WTC11 (cell line): ENCODE results near the gene CFAP90. TPM values are rescaled to one million over a fixed set of nuclear protein-coding genes. Genes with fewer than 3 reads are reported as not detected.

ENCODE experiments used
- ATAC-seq: fragments of 200-7000 bp; cut with Tn5 transposase; 2 replicates; pipeline ENCODE4 v1.10.0; 2021; ENCODE audit warnings: mild to moderate bottlenecking, moderate library complexity
- CTCF ChIA-PET: fragments of 300-600 bp; sonication (Branson Sonifier 250); formaldehyde crosslinking; loops from one replicate; lab custom pipeline; 2021; ENCODE audit warnings: antibody characterized with exemption; lab: Charles Lee
- POLR2A ChIA-PET: fragments of 350-600 bp; sonication (Branson Sonifier 250); formaldehyde crosslinking; loops from one replicate; lab custom pipeline; 2021; ENCODE audit warnings: antibody characterized with exemption; lab: Charles Lee
- DNase-seq: peaks from one replicate; pipeline ENCODE4 v3.0.0; 2021; ENCODE audit warnings: low spot score
- H3K27ac Mint-ChIP-seq: 2 replicates; pipeline ENCODE4 v1.8.0; 2021; ENCODE audit warnings: mixed read lengths
- H3K27me3 Mint-ChIP-seq: 2 replicates; pipeline ENCODE4 v1.8.0; 2021; ENCODE audit warnings: low read depth, mild to moderate bottlenecking, moderate library complexity, mixed read lengths
- H3K36me3 Mint-ChIP-seq: 2 replicates; pipeline ENCODE4 v1.8.0; 2021; ENCODE audit warnings: mixed read lengths
- H3K4me1 Mint-ChIP-seq: 2 replicates; pipeline ENCODE4 v1.8.0; 2022; ENCODE audit warnings: mixed read lengths
- H3K4me3 Mint-ChIP-seq: 2 replicates; pipeline ENCODE4 v1.8.0; 2021; ENCODE audit warnings: mild to moderate bottlenecking, moderate library complexity, mixed read lengths
- H3K9me3 Mint-ChIP-seq: 2 replicates; pipeline ENCODE4 v1.8.0; 2021; ENCODE audit warnings: mixed read lengths
- CREB1 ChIP-seq: sonication (generic); formaldehyde crosslinking; IDR thresholded peaks from 2 replicates; pipeline ENCODE4 v1.8.0; 2023; ENCODE audit warnings: mild to moderate bottlenecking, missing genetic modification reagents
- CREM ChIP-seq: sonication (generic); formaldehyde crosslinking; IDR thresholded peaks from 2 replicates; pipeline ENCODE4 v1.8.1; 2022; ENCODE audit warnings: mild to moderate bottlenecking, missing genetic modification reagents, moderate library complexity
- E2F1 ChIP-seq: sonication (generic); formaldehyde crosslinking; IDR thresholded peaks from 2 replicates; pipeline ENCODE4 v1.8.0; 2022; ENCODE audit warnings: mild to moderate bottlenecking, missing genetic modification reagents
- E2F4 ChIP-seq: sonication (generic); formaldehyde crosslinking; IDR thresholded peaks from 2 replicates; pipeline ENCODE4 v1.8.1; 2022; ENCODE audit warnings: low read depth, mild to moderate bottlenecking, moderate library complexity, missing genetic modification reagents, borderline replicate concordance
- ELF4 ChIP-seq: sonication (generic); formaldehyde crosslinking; IDR thresholded peaks from 2 replicates; pipeline ENCODE4 v1.8.1; 2022; ENCODE audit warnings: low read depth, mild to moderate bottlenecking, moderate library complexity, missing genetic modification reagents
- FOXK1 ChIP-seq: sonication (generic); formaldehyde crosslinking; IDR thresholded peaks from 2 replicates; pipeline ENCODE4 v1.8.0; 2022; ENCODE audit warnings: mild to moderate bottlenecking, moderate library complexity, missing genetic modification reagents
- GABPB1 ChIP-seq: sonication (generic); formaldehyde crosslinking; IDR thresholded peaks from 2 replicates; pipeline ENCODE4 v1.8.1; 2023; ENCODE audit warnings: mild to moderate bottlenecking, missing genetic modification reagents
- HMGA2 ChIP-seq: fragments of 250-450 bp; sonication (Bioruptor Pico); IDR thresholded peaks from 2 replicates; pipeline ENCODE4 v1.4.0; 2021; ENCODE audit warnings: mild to moderate bottlenecking, moderate library complexity
- IRF1 ChIP-seq: sonication (generic); formaldehyde crosslinking; IDR thresholded peaks from 2 replicates; pipeline ENCODE4 v1.8.0; 2023; ENCODE audit warnings: missing genetic modification reagents
- JUN ChIP-seq: sonication (generic); formaldehyde crosslinking; IDR thresholded peaks from 2 replicates; pipeline ENCODE4 v1.8.0; 2023; ENCODE audit warnings: mild to moderate bottlenecking, missing genetic modification reagents
- MYBL2 ChIP-seq: sonication (generic); formaldehyde crosslinking; IDR thresholded peaks from 2 replicates; pipeline ENCODE4 v1.8.1; 2023; ENCODE audit warnings: mild to moderate bottlenecking, moderate library complexity, missing genetic modification reagents
- NR3C1 ChIP-seq: sonication (generic); formaldehyde crosslinking; conservative IDR thresholded peaks from 2 replicates; pipeline ENCODE4 v1.8.1; 2023; ENCODE audit warnings: low read depth, mild to moderate bottlenecking, missing genetic modification reagents
- RELA ChIP-seq: sonication (generic); formaldehyde crosslinking; IDR thresholded peaks from 2 replicates; pipeline ENCODE4 v1.8.1; 2022; ENCODE audit warnings: missing genetic modification reagents, mild to moderate bottlenecking, borderline replicate concordance
- SOX15 ChIP-seq: fragments of 250-450 bp; sonication (Bioruptor Pico); IDR thresholded peaks from 2 replicates; pipeline ENCODE4 v1.9.0; 2021; ENCODE audit warnings: mild to moderate bottlenecking
- SP1 ChIP-seq: sonication (generic); formaldehyde crosslinking; conservative IDR thresholded peaks from 2 replicates; pipeline ENCODE4 v1.8.1; 2022; ENCODE audit warnings: missing genetic modification reagents
- TEAD4 ChIP-seq: sonication (generic); formaldehyde crosslinking; IDR thresholded peaks from 2 replicates; pipeline ENCODE4 v1.8.0; 2022; ENCODE audit warnings: mild to moderate bottlenecking, missing genetic modification reagents
- ZBTB21 ChIP-seq: sonication (generic); formaldehyde crosslinking; IDR thresholded peaks from 2 replicates; pipeline ENCODE4 v1.8.1; 2023; ENCODE audit warnings: mild to moderate bottlenecking, missing genetic modification reagents, borderline replicate concordance
- ZNF121 ChIP-seq: sonication (generic); formaldehyde crosslinking; IDR thresholded peaks from 2 replicates; pipeline ENCODE4 v1.8.0; 2023; ENCODE audit warnings: missing genetic modification reagents
- ZNF396 ChIP-seq: fragments of 250-450 bp; sonication (Bioruptor Pico); IDR thresholded peaks from 2 replicates; pipeline ENCODE4 v1.8.0; 2021; ENCODE audit warnings: mild to moderate bottlenecking, moderate library complexity, borderline replicate concordance
- total RNA-seq: library from RNA; stranded (reverse); gene quantifications from 3 replicates; pipeline ENCODE4 v1.2.3, GENCODE V29; 2021
- TF ChIP-seq, protein P1 (sequence below): sonication (generic); formaldehyde crosslinking; IDR thresholded peaks from 2 replicates; pipeline ENCODE4 v1.8.0; 2023; ENCODE audit warnings: mild to moderate bottlenecking, missing genetic modification reagents
- TF ChIP-seq, protein P2 (sequence below): sonication (generic); formaldehyde crosslinking; IDR thresholded peaks from 2 replicates; pipeline ENCODE4 v1.8.1; 2022; ENCODE audit warnings: low read depth, missing genetic modification reagents, borderline replicate concordance

Gene CFAP90
- total RNA-seq, 1 experiment from 2014 or later: 0.33 TPM

- no peak for TF ChIP-seq E2F4 (CRISPR knock-in tag)
Measured at GRCh38 chr5:7815892-7816534, 34.9 kb downstream of the CFAP90 start (continued).

GRCh38 chr5:7814816-7815215 lies 36.1 kb downstream of the CFAP90 start:
- no peak for TF ChIP-seq FOXK1 (CRISPR knock-in tag)
- H3K36me3 Mint-ChIP-seq: peaks cover 57% of the 10 kb centered on the region
- H3K9me3 Mint-ChIP-seq: no peaks in the 10 kb centered on the region
- H3K27me3 Mint-ChIP-seq: no peaks in the 10 kb centered on the region
- ChIA-PET CTCF (interaction anchor here (1.1 to 2.0 kb wide), 2 partner anchors 35 to 60 kb away, joined by 4 to 10 read pairs; no protein-coding TSS in a partner anchor), POLR2A (interaction anchor here (1.3 kb wide), 1 partner anchor 36 kb away, joined by 3 read pairs; the partner anchor contains the start of gene CFAP90)
- peaks cover 29% of the 10 kb centered on the region for H3K4me1 Mint-ChIP-seq
- DNase-seq (no peak), ATAC-seq (no peak)
- H3K27ac Mint-ChIP-seq: peak overlapping the region; percentile 86; the same call in 1 of the 2 replicates
- no peak overlapping the region for H3K4me3 Mint-ChIP-seq

DNA sequence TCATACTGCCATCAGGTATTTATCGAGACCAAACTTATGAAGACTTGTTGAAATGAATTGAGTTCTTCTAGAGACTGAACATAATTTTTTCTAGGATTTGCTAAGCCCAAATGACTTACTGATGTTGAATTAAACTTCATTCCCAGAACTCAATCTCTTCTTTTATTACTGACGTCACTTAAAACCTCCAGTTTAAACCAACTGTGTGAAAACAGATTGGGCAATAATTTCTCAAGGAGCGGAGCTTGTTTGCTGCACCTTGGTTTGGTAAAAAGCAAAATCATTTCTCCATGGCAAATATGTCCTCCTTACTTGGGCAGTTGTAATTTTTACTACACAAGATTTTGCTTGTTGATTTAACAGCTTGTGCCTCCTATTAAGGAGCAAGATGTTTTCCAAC lies 37.4 kb downstream of the CFAP90 start:
- no peaks in the 10 kb centered on the region for H3K27me3 Mint-ChIP-seq
- ChIA-PET POLR2A (no interaction called here), CTCF (interaction anchor here (0.7 kb wide), 1 partner anchor 993 kb away, joined by 3 read pairs; no protein-coding TSS in a partner anchor)
- H3K27ac Mint-ChIP-seq: no peak overlapping the region
- H3K36me3 Mint-ChIP-seq: peaks cover 49% of the 10 kb centered on the region
- ATAC-seq (no peak), DNase-seq (no peak)
- no peaks in the 10 kb centered on the region for H3K9me3 Mint-ChIP-seq
- peaks cover 29% of the 10 kb centered on the region for H3K4me1 Mint-ChIP-seq
- no peak overlapping the region for H3K4me3 Mint-ChIP-seq
- no peak for TF ChIP-seq SP1
- no peak for TF ChIP-seq HMGA2 (CRISPR knock-in tag)
- no peak for TF ChIP-seq ZBTB21
- TF ChIP-seq E2F4 (CRISPR knock-in tag): no peak
- no peak for TF ChIP-seq GABPB1 (CRISPR knock-in tag)
- TF ChIP-seq IRF1 (CRISPR knock-in tag): no peak
- no peak for TF ChIP-seq ELF4 (CRISPR knock-in tag)
- TF ChIP-seq SOX15 (CRISPR knock-in tag): no peak

DNA sequence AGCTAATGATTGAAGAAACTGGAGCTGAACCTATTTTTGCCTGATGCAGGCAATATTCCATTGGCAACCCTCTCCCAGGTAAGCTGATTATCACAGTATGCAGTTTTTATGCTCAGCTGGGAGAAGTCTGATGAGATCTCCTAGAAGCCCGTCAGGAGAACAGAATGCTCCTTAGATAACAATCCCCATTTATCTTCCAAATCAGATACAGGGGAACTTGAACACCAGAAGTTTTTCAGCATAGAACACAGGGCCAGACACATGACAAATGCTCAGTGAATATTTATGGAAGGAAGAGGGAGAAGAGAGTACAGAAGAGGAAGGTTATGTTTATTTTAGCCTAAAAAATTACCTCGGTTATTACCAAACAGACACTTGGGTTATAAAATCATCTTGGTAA lies 37.9 kb downstream of the CFAP90 start:
- DNase-seq: no peak
- H3K4me1 Mint-ChIP-seq: peaks cover 29% of the 10 kb centered on the region
- no peak for ATAC-seq
- POLR2A ChIA-PET: no interaction called here
- H3K9me3 Mint-ChIP-seq: no peaks in the 10 kb centered on the region
- H3K36me3 Mint-ChIP-seq: peaks cover 54% of the 10 kb centered on the region
- no peaks in the 10 kb centered on the region for H3K27me3 Mint-ChIP-seq
- H3K27ac Mint-ChIP-seq: no peak overlapping the region
- H3K4me3 Mint-ChIP-seq: no peak overlapping the region
- CTCF ChIA-PET: no interaction called here
- TF ChIP-seq JUN (CRISPR knock-in tag) (no peak), CREM (CRISPR knock-in tag) (no peak), TEAD4 (no peak), E2F1 (CRISPR knock-in tag) (no peak), E2F4 (CRISPR knock-in tag) (no peak), MYBL2 (CRISPR knock-in tag) (no peak), NR3C1 (no peak), ZNF396 (CRISPR knock-in tag) (no peak), ZNF121 (CRISPR knock-in tag) (no peak), CREB1 (CRISPR knock-in tag) (no peak), RELA (no peak)
- TF ChIP-seq, protein P1, sequence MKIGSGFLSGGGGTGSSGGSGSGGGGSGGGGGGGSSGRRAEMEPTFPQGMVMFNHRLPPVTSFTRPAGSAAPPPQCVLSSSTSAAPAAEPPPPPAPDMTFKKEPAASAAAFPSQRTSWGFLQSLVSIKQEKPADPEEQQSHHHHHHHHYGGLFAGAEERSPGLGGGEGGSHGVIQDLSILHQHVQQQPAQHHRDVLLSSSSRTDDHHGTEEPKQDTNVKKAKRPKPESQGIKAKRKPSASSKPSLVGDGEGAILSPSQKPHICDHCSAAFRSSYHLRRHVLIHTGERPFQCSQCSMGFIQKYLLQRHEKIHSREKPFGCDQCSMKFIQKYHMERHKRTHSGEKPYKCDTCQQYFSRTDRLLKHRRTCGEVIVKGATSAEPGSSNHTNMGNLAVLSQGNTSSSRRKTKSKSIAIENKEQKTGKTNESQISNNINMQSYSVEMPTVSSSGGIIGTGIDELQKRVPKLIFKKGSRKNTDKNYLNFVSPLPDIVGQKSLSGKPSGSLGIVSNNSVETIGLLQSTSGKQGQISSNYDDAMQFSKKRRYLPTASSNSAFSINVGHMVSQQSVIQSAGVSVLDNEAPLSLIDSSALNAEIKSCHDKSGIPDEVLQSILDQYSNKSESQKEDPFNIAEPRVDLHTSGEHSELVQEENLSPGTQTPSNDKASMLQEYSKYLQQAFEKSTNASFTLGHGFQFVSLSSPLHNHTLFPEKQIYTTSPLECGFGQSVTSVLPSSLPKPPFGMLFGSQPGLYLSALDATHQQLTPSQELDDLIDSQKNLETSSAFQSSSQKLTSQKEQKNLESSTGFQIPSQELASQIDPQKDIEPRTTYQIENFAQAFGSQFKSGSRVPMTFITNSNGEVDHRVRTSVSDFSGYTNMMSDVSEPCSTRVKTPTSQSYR (CRISPR knock-in tag): no peak
- TF ChIP-seq, protein P2, sequence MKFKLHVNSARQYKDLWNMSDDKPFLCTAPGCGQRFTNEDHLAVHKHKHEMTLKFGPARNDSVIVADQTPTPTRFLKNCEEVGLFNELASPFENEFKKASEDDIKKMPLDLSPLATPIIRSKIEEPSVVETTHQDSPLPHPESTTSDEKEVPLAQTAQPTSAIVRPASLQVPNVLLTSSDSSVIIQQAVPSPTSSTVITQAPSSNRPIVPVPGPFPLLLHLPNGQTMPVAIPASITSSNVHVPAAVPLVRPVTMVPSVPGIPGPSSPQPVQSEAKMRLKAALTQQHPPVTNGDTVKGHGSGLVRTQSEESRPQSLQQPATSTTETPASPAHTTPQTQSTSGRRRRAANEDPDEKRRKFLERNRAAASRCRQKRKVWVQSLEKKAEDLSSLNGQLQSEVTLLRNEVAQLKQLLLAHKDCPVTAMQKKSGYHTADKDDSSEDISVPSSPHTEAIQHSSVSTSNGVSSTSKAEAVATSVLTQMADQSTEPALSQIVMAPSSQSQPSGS (CRISPR knock-in tag): no peak
